GM23338 (cell line): ENCODE data around the gene CYP2C18.

Experiments used
- CREB1 ChIP-seq: fragments of 250-450 bp; sonication (Bioruptor Pico); IDR thresholded peaks from 2 replicates; pipeline ENCODE4 v1.5.0; 2020; ENCODE audit warnings: low read depth, mild to moderate bottlenecking, moderate library complexity
- EZH2 ChIP-seq: fragments of 200-600 bp; sonication (generic); IDR thresholded peaks from one replicate; pipeline ENCODE4 v1.8.0; 2017; ENCODE audit warnings: antibody characterized with exemption, mild to moderate bottlenecking, low read depth; ENCODE audit not compliant: unreplicated experiment
- POLR2AphosphoS5 ChIP-seq: IDR thresholded peaks from 2 replicates; pipeline ENCODE4 v1.6.1; 2016; ENCODE audit warnings: antibody characterized with exemption, low read depth
- STAT1 ChIP-seq: IDR thresholded peaks from one replicate; pipeline ENCODE4 v1.6.1; 2016; ENCODE audit warnings: antibody characterized with exemption; ENCODE audit not compliant: unreplicated experiment
- TF ChIP-seq, protein P1 (sequence below), 2 experiments: fragments of 200-600 bp in 1 of 2; sonication (generic) in 1 of 2; conservative IDR thresholded peaks; 2 replicates each; pipeline versions ENCODE4 v1.5.1 to v1.6.1; 2016 to 2017; ENCODE audit warnings: antibody characterized with exemption in 2 of 2, low read depth in 2 of 2, mild to moderate bottlenecking in 2 of 2, moderate library complexity in 1 of 2

- TF ChIP-seq, protein P1, sequence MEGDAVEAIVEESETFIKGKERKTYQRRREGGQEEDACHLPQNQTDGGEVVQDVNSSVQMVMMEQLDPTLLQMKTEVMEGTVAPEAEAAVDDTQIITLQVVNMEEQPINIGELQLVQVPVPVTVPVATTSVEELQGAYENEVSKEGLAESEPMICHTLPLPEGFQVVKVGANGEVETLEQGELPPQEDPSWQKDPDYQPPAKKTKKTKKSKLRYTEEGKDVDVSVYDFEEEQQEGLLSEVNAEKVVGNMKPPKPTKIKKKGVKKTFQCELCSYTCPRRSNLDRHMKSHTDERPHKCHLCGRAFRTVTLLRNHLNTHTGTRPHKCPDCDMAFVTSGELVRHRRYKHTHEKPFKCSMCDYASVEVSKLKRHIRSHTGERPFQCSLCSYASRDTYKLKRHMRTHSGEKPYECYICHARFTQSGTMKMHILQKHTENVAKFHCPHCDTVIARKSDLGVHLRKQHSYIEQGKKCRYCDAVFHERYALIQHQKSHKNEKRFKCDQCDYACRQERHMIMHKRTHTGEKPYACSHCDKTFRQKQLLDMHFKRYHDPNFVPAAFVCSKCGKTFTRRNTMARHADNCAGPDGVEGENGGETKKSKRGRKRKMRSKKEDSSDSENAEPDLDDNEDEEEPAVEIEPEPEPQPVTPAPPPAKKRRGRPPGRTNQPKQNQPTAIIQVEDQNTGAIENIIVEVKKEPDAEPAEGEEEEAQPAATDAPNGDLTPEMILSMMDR (conservative IDR thresholded peaks at IDR 0.05; ENCODE audit: low read depth in 2 of 2), result no peak
- no peak for TF ChIP-seq CREB1 (CRISPR knock-in tag)
- TF ChIP-seq STAT1, result no peak
- no peak for TF ChIP-seq POLR2AphosphoS5
- no peak for TF ChIP-seq EZH2
Measured at GRCh38 chr10:94706089-94706488, 22.6 kb downstream of the CYP2C18 start.
